ENCODE results near the gene FMN1.

GRCh38 chr15:33068007-33068481, 126.5 kb downstream of the FMN1 start:
- TF ChIP-seq EZH2 (IDR thresholded peaks at IDR 0.05; ENCODE audit: insufficient read depth, poor library complexity, severe bottlenecking) = no peak
- TF ChIP-seq EZH2phosphoT487 (IDR thresholded peaks at IDR 0.05; ENCODE audit: insufficient read depth, low read depth) = no peak
